HEK293 (cell line): ENCODE results near the gene DDIT4L.
A peak's percentile ranks its signal among the peaks of the same experiment; 100 is the strongest.
"Not testable (repeated sequence)": the region's sequence is repeated elsewhere in the genome, so short reads cannot be mapped to it uniquely, and the experiment has no call there.

Experiments used
- CTCF ChIA-PET: fragments of 350-600 bp; formaldehyde crosslinking; extraction: SDS; loops from one replicate; lab custom pipeline; 2021; ENCODE audit warnings: antibody characterized with exemption; lab: Yijun Ruan, JAX
- POLR2A ChIA-PET: fragments of 300-600 bp; formaldehyde crosslinking; extraction: SDS; loops from one replicate; lab custom pipeline; 2020; ENCODE audit warnings: antibody characterized with exemption, inconsistent platforms; lab: Yijun Ruan, JAX
- H3K27ac ChIP-seq: fragments of 200-500 bp; sonication (Bioruptor generic); 2 replicates; pipeline ENCODE4 v1.5.1; 2014; ENCODE audit warnings: low read depth, low read length, control low read depth, inconsistent platforms; ENCODE audit errors: extremely low read depth
- H3K36me3 ChIP-seq, 2 experiments: fragments of 200-500 bp in 1 of 2; sonication (Bioruptor generic) in 1 of 2; 1 replicate in 1 of 2; 2 replicates in 1 of 2; pipeline ENCODE4 v1.5.1; 2014 to 2017; ENCODE audit warnings: inconsistent platforms in 2 of 2, low read length in 2 of 2; ENCODE audit not compliant: control insufficient read depth in 2 of 2, insufficient read depth in 1 of 2
- H3K4me1 ChIP-seq: fragments of 200-500 bp; sonication (Bioruptor generic); 2 replicates; pipeline ENCODE4 v1.5.1; 2014; ENCODE audit warnings: mild to moderate bottlenecking, low read length, inconsistent platforms; ENCODE audit not compliant: control insufficient read depth, insufficient read depth
- H3K4me3 ChIP-seq: 2 replicates; pipeline ENCODE4 v1.5.1; 2011; ENCODE audit warnings: low read depth, mild to moderate bottlenecking, control low read depth, low read length, moderate library complexity
- H3K9me3 ChIP-seq: fragments of 200-500 bp; sonication (Bioruptor generic); 2 replicates; pipeline ENCODE4 v1.5.1; 2014; ENCODE audit warnings: low read depth, low read length, inconsistent platforms; ENCODE audit not compliant: control insufficient read depth, insufficient read depth
- ZBTB11 ChIP-seq: fragments of 450-650 bp; formaldehyde crosslinking; conservative IDR thresholded peaks from 2 replicates; pipeline ENCODE4 v1.5.1; 2016; ENCODE audit warnings: low read depth, missing biosample characterization, missing genetic modification characterization
- ZBTB8A ChIP-seq: fragments of 450-650 bp; formaldehyde crosslinking; IDR thresholded peaks from 2 replicates; pipeline ENCODE4 v1.5.1; 2016; ENCODE audit warnings: missing biosample characterization, missing genetic modification characterization
- ZNF132 ChIP-seq: fragments of 450-650 bp; formaldehyde crosslinking; IDR thresholded peaks from 2 replicates; pipeline ENCODE4 v1.5.1; 2017; ENCODE audit warnings: missing biosample characterization, missing genetic modification characterization, borderline replicate concordance
- ZNF140 ChIP-seq: fragments of 450-650 bp; formaldehyde crosslinking; IDR thresholded peaks from 2 replicates; pipeline ENCODE4 v1.5.1; 2016; ENCODE audit warnings: missing biosample characterization, missing genetic modification characterization
- ZNF394 ChIP-seq: fragments of 450-650 bp; formaldehyde crosslinking; IDR thresholded peaks from 2 replicates; pipeline ENCODE4 v1.5.1; 2016; ENCODE audit warnings: missing biosample characterization, missing genetic modification characterization, mild to moderate bottlenecking, moderate library complexity, borderline replicate concordance
- ZNF426 ChIP-seq: fragments of 450-650 bp; formaldehyde crosslinking; IDR thresholded peaks from 2 replicates; pipeline ENCODE4 v1.5.1; 2017; ENCODE audit warnings: missing biosample characterization, missing genetic modification characterization, mild to moderate bottlenecking, inconsistent platforms, moderate library complexity
- ZNF518A ChIP-seq: fragments of 450-650 bp; formaldehyde crosslinking; conservative IDR thresholded peaks from 2 replicates; pipeline ENCODE4 v1.5.1; 2016; ENCODE audit warnings: low read depth, missing biosample characterization, missing genetic modification characterization
- ZNF555 ChIP-seq: fragments of 450-650 bp; formaldehyde crosslinking; conservative IDR thresholded peaks from 2 replicates; pipeline ENCODE4 v1.5.1; 2017; ENCODE audit warnings: missing biosample characterization, mild to moderate bottlenecking, missing genetic modification characterization, inconsistent platforms
- ZNF571 ChIP-seq: fragments of 450-650 bp; formaldehyde crosslinking; IDR thresholded peaks from 2 replicates; pipeline ENCODE4 v1.5.0; 2017; ENCODE audit warnings: missing biosample characterization, missing genetic modification characterization
- ZNF623 ChIP-seq: fragments of 450-650 bp; formaldehyde crosslinking; IDR thresholded peaks from 2 replicates; pipeline ENCODE4 v1.5.1; 2016; ENCODE audit warnings: missing biosample characterization, missing genetic modification characterization
- ZNF654 ChIP-seq: fragments of 450-650 bp; formaldehyde crosslinking; IDR thresholded peaks from 2 replicates; pipeline ENCODE4 v1.5.1; 2016; ENCODE audit warnings: low read depth, missing biosample characterization, missing genetic modification characterization

Gene DDIT4L

GRCh38 chr4:100146756-100147155 lies 43.5 kb downstream of the DDIT4L start (continued):
- TF ChIP-seq ZNF132 (tag by site-specific recombination) (no peak), ZNF571 (tag by site-specific recombination) (no peak)

DNA sequence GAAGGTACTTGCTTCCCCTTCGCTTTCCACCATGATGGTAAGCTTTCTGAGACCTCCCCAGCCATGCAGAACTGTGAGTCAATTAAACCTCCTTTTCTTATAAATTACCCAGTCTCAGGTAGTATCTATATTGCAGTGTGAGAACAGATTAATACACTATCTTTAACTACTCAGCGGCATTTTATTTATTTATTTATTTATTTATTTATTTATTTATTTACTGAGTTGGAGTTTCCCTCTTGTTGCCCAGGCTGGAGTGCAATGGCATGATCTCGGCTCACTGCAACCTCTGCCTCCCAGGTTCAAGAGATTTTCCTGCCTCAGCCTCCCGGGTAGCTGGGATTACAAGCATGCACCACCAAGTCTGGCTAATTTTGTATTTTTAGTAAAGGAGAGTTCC lies 52.9 kb downstream of the DDIT4L start:
- H3K36me3 ChIP-seq, H3K9me3 ChIP-seq, H3K27ac ChIP-seq, H3K4me1 ChIP-seq, POLR2A ChIA-PET, CTCF ChIA-PET, H3K4me3 ChIP-seq: not testable (repeated sequence)
- TF ChIP-seq ZNF394 (tag by site-specific recombination), result peak; percentile 77; the same call in 1 of the 2 replicates
- TF ChIP-seq ZNF426, result peak; percentile 67
- TF ChIP-seq ZNF654, result 0 out of 2 replicates have a peak, but pooled peaks have one; percentile 18
- TF ChIP-seq ZNF623 (tag by site-specific recombination), result peak; percentile 58
- TF ChIP-seq ZBTB11, result peak; percentile 46
- peak; percentile 57 for TF ChIP-seq ZNF555 (tag by site-specific recombination)
- TF ChIP-seq ZBTB8A (tag by site-specific recombination), result peak; percentile 43; the same call in 1 of the 2 replicates
- 0 out of 2 replicates have a peak, but pooled peaks have one; percentile 21 for TF ChIP-seq ZNF140
- TF ChIP-seq ZNF518A, result peak; percentile 78
